ENCODE results near the gene RCAN3. TPM values are rescaled to one million over a fixed set of nuclear protein-coding genes. Genes with fewer than 3 reads are reported as not detected.

RCAN3 gene
- total and polyA plus RNA-seq, 2 of the 13 experiments (the other 11 are each of a cell fraction or from before 2014, with no cell fraction given) = 12.2 to 13.3 TPM

DNA sequence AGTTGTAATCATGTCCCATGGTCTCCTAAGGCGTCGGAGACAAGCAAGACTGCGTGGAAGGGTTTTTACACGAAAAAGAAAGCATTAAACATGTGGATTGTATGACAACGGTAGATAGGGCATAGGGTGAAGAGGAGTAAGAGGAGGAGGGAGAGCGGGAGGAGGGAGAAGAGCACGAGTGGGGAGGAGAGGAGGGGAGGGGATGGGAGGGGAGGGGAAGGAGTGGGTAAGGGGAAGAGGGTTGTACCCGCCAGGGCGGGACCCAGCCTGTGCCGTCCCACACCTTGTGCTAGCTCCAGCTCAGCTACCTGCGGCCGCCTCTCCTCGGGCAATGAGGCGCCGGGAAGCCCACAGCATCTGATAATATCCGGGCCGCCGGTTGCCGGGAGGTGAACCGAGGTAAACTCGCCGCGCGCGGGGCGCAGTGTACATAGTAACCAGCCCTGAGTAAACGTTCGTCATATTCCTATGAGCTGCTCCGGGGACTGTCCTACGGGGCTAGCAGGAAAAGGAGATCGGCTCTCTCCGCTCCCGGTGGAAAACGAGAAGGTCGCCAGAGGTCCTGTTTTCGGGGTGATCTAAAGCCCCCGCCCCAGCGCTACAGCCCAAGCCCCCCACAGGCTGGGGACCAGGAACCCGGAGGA is 449 bp upstream of the RCAN3 start (continued):
- TF ChIP-seq, protein P1, sequence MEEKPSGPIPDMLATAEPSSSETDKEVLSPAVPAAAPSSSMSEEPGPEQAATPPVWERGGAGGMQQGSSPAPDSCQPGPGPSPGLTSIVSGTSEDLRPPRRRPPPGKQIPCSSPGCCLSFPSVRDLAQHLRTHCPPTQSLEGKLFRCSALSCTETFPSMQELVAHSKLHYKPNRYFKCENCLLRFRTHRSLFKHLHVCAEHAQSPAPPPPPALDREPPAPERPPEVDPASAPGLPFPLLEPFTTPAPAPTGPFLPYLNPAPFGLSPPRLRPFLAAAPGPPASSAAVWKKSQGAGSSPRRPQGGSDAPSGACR (CRISPR knock-in tag; IDR thresholded peaks at IDR 0.05) = no peak
- TF ChIP-seq ZNF451 (CRISPR knock-in tag; IDR thresholded peaks at IDR 0.05) (no peak), ZNF703 (CRISPR knock-in tag; IDR thresholded peaks at IDR 0.05; ENCODE audit: borderline replicate concordance) (no peak), ZNF713 (CRISPR knock-in tag; IDR thresholded peaks at IDR 0.05) (0 out of 2 replicates have a peak, but pooled peaks have one; percentile 20), ATM (IDR thresholded peaks at IDR 0.05; ENCODE audit: borderline replicate concordance) (no peak), ZNF792 (CRISPR knock-in tag; IDR thresholded peaks at IDR 0.05) (no peak), GATAD1 (CRISPR knock-in tag; IDR thresholded peaks at IDR 0.05) (0 out of 2 replicates have a peak, but pooled peaks have one; percentile 45), ZNF484 (CRISPR knock-in tag; IDR thresholded peaks at IDR 0.05; ENCODE audit: borderline replicate concordance, low read depth) (no peak), SOX6 (IDR thresholded peaks at IDR 0.05) (no peak), SOX6 (CRISPR knock-in tag; IDR thresholded peaks at IDR 0.05) (peak; percentile 43; the same call in 1 of the 2 replicates), ZNF883 (CRISPR knock-in tag; IDR thresholded peaks at IDR 0.05; ENCODE audit: not compliant biosample characterization) (no peak), ZBTB21 (CRISPR knock-in tag; IDR thresholded peaks at IDR 0.05) (no peak), RFX5 (IDR thresholded peaks at IDR 0.05; ENCODE audit: low read depth, low read length) (peak; percentile 91)
- TF ChIP-seq, protein P2, sequence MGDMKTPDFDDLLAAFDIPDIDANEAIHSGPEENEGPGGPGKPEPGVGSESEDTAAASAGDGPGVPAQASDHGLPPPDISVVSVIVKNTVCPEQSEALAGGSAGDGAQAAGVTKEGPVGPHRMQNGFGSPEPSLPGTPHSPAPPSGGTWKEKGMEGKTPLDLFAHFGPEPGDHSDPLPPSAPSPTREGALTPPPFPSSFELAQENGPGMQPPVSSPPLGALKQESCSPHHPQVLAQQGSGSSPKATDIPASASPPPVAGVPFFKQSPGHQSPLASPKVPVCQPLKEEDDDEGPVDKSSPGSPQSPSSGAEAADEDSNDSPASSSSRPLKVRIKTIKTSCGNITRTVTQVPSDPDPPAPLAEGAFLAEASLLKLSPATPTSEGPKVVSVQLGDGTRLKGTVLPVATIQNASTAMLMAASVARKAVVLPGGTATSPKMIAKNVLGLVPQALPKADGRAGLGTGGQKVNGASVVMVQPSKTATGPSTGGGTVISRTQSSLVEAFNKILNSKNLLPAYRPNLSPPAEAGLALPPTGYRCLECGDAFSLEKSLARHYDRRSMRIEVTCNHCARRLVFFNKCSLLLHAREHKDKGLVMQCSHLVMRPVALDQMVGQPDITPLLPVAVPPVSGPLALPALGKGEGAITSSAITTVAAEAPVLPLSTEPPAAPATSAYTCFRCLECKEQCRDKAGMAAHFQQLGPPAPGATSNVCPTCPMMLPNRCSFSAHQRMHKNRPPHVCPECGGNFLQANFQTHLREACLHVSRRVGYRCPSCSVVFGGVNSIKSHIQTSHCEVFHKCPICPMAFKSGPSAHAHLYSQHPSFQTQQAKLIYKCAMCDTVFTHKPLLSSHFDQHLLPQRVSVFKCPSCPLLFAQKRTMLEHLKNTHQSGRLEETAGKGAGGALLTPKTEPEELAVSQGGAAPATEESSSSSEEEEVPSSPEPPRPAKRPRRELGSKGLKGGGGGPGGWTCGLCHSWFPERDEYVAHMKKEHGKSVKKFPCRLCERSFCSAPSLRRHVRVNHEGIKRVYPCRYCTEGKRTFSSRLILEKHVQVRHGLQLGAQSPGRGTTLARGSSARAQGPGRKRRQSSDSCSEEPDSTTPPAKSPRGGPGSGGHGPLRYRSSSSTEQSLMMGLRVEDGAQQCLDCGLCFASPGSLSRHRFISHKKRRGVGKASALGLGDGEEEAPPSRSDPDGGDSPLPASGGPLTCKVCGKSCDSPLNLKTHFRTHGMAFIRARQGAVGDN (CRISPR knock-in tag; IDR thresholded peaks at IDR 0.05) = peak; percentile 77
- TF ChIP-seq, protein P3, sequence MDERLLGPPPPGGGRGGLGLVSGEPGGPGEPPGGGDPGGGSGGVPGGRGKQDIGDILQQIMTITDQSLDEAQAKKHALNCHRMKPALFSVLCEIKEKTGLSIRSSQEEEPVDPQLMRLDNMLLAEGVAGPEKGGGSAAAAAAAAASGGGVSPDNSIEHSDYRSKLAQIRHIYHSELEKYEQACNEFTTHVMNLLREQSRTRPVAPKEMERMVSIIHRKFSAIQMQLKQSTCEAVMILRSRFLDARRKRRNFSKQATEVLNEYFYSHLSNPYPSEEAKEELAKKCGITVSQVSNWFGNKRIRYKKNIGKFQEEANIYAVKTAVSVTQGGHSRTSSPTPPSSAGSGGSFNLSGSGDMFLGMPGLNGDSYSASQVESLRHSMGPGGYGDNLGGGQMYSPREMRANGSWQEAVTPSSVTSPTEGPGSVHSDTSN (CRISPR knock-in tag; IDR thresholded peaks at IDR 0.05) = no peak
- TF ChIP-seq, protein P4, sequence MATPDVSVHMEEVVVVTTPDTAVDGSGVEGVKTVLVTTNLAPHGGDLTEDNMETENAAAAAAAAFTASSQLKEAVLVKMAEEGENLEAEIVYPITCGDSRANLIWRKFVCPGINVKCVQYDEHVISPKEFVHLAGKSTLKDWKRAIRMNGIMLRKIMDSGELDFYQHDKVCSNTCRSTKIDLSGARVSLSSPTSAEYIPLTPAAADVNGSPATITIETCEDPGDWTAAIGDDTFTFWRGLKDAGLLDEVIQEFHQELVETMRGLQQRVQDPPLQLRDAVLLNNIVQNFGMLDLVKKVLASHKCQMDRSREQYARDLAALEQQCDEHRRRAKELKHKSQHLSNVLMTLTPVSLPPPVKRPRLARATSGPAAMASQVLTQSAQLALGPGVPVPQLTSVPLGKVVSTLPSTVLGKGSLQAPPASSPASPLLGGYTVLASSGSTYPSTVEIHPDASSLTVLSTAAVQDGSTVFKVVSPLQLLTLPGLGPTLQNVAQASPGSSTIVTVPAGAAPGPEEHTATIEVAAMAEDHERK (CRISPR knock-in tag; IDR thresholded peaks at IDR 0.05; ENCODE audit: low read depth) = no peak
- TF ChIP-seq, protein P5, sequence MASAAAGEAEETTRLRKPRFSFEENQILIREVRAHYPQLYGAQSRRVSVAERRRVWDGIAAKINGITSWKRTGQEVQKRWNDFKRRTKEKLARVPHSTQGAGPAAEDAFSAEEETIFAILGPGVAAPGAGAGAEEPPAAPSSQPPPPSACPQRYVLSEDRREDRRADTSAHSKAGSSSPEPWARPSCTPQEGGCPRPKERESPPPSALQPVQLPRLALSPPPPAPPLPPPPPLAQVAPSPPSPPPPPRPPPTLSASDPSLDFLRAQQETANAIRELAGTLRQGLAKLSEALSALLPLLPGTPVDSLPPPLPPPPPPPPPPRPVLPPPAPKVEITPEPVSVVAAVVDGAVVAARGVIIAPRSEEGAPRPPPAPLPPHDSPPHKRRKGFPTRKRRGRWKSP (CRISPR knock-in tag; IDR thresholded peaks at IDR 0.05) = no peak

Data from HepG2 (cell line).